CD4-positive, alpha-beta memory T cell (primary cell): ENCODE results near the gene ANKRD55. TPM values are rescaled to one million over a fixed set of nuclear protein-coding genes. Genes with fewer than 3 reads are reported as not detected.

ENCODE experiments used
- CTCF ChIA-PET: fragments of 350-600 bp; sonication (Branson Sonifier 250); formaldehyde crosslinking; loops from one replicate; lab custom pipeline; 2021; ENCODE audit warnings: inconsistent platforms; ENCODE audit not compliant: partially characterized antibody; lab: Charles Lee
- POLR2A ChIA-PET: fragments of 350-600 bp; sonication (Branson Sonifier 250); formaldehyde crosslinking; loops from one replicate; lab custom pipeline; 2021; ENCODE audit not compliant: partially characterized antibody; lab: Charles Lee
- DNase-seq, 5 donors: peaks; one replicate each; pipeline versions ENCODE4 v3.0.0 to v3.0.0-alpha.2; 2020 to 2022; ENCODE audit warnings: mixed read lengths in 1 of 5
- H3K27ac ChIP-seq: one replicate; pipeline ENCODE4 v1.7.0; 2013; ENCODE audit warnings: low read depth, low read length
- H3K27me3 ChIP-seq: 2 replicates; pipeline ENCODE4 v1.7.0; 2013; ENCODE audit warnings: mild to moderate bottlenecking, low read length, moderate library complexity; ENCODE audit not compliant: insufficient read depth
- H3K36me3 ChIP-seq: 2 replicates; pipeline ENCODE4 v1.7.0; 2013; ENCODE audit warnings: mild to moderate bottlenecking, low read length, moderate library complexity; ENCODE audit not compliant: insufficient read depth
- H3K4me1 ChIP-seq: 2 replicates; pipeline ENCODE4 v1.7.0; 2013; ENCODE audit warnings: mild to moderate bottlenecking, low read length, moderate library complexity; ENCODE audit not compliant: insufficient read depth
- H3K4me3 ChIP-seq, 2 donors: one replicate each; pipeline ENCODE4 v1.7.0; 2013; ENCODE audit warnings: low read length in 2 of 2, mild to moderate bottlenecking in 1 of 2
- H3K9me3 ChIP-seq, 2 donors: one replicate each; pipeline ENCODE4 v1.7.0; 2013; ENCODE audit warnings: low read length in 2 of 2, control low read depth in 1 of 2; ENCODE audit not compliant: control insufficient read depth in 1 of 2
- H3K27ac Mint-ChIP-seq, 7 donors: one replicate each; pipeline ENCODE4 v1.8.0; 2020 to 2021; ENCODE audit warnings: mixed read lengths in 7 of 7, mild to moderate bottlenecking in 6 of 7, inconsistent platforms in 3 of 7, moderate library complexity in 3 of 7
- H3K27me3 Mint-ChIP-seq, 2 donors: one replicate each; pipeline ENCODE4 v1.8.0; 2020 to 2021; ENCODE audit warnings: mixed read lengths in 2 of 2
- H3K36me3 Mint-ChIP-seq, 2 donors: one replicate each; pipeline ENCODE4 v1.8.0; 2020 to 2021; ENCODE audit warnings: mixed read lengths in 2 of 2, inconsistent platforms in 1 of 2, mild to moderate bottlenecking in 1 of 2
- H3K4me1 Mint-ChIP-seq, 4 donors: one replicate each; pipeline ENCODE4 v1.8.0; 2020 to 2021; ENCODE audit warnings: mixed read lengths in 4 of 4, mild to moderate bottlenecking in 1 of 4
- H3K4me3 Mint-ChIP-seq, 8 donors: one replicate each; pipeline ENCODE4 v1.8.0; 2020 to 2021; ENCODE audit warnings: mixed read lengths in 8 of 8, mild to moderate bottlenecking in 7 of 8, moderate library complexity in 6 of 8, inconsistent platforms in 3 of 8
- H3K9me3 Mint-ChIP-seq, 8 donors: one replicate each; pipeline ENCODE4 v1.8.0; 2020 to 2021; ENCODE audit warnings: mixed read lengths in 8 of 8, mild to moderate bottlenecking in 5 of 8, inconsistent platforms in 3 of 8, moderate library complexity in 1 of 8
- intact Hi-C: fragments of 100-400 bp; cut with micrococcal nuclease; formaldehyde crosslinking; loops from one replicate; pipeline ENCODE4 v1.15.1; 2023
- polyA plus RNA-seq, 2 donors: library from polyadenylated mRNA; unstranded; fragments of 300-500 nt; fragmentation: Illumina TruSeq; gene quantifications; one replicate each; pipeline ENCODE4 v1.2.3, GENCODE V29; 2021
- total RNA-seq, 2 experiments: library from RNA; stranded (reverse); gene quantifications; one replicate each; pipeline ENCODE4 v1.2.3, GENCODE V29; 2021

The ANKRD55 gene
- total RNA-seq = 10 to 100 TPM; 12.3 TPM
- polyA plus RNA-seq = 10 to 100 TPM in 1 of 2 donors, 1 to 10 TPM in 1; 8.3 to 17.8 TPM

DNA sequence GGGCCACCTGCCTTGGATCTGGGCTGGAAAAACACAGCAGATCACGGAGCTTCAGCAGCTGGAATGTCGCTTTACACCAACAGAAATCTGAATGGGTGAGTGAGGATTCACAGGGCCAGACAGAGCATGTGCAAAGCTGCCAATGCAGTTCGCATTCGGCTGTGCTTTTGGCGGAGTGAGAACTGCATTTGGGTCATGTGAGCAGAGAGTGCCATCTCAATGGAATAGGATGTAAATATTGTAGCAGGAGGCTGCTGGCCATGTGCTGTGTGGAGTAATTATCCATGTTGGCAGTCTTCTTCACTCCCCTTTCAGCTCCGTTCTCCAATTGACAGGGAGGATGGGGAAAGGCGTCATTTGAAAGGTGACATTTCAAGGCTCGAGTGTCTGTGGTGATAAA lies at the start of gene ANKRD55:
Gene ANKRD55 (minus strand): TSS at position 101 of the 400 bp plus-strand sequence. CDS start 417 bp downstream, outside the sequence.
- CTCF ChIA-PET = interaction anchor here (1.0 kb wide), 1 partner anchor 38 kb away, joined by 3 read pairs; no protein-coding TSS in a partner anchor
- no peaks in the 10 kb centered on the region for H3K36me3 ChIP-seq

GRCh38 chr5:56282216-56282615 lies 49.1 kb upstream of the ANKRD55 start:
- DNase-seq = no peak
- ChIA-PET CTCF (no interaction called here), POLR2A (no interaction called here)
- H3K27ac ChIP-seq = no peak overlapping the region
- no peaks in the 10 kb centered on the region for H3K4me1 Mint-ChIP-seq
- H3K9me3 Mint-ChIP-seq = no peaks in the 10 kb centered on the region
- H3K4me3 Mint-ChIP-seq = no peak overlapping the region
- H3K27ac Mint-ChIP-seq = no peak overlapping the region
- no peaks in the 10 kb centered on the region for H3K27me3 ChIP-seq
- H3K4me1 ChIP-seq = no peaks in the 10 kb centered on the region
- H3K9me3 ChIP-seq = no peaks in the 10 kb centered on the region
- intact Hi-C loops = no loop called here
- no peaks in the 10 kb centered on the region for H3K27me3 Mint-ChIP-seq
- no peak overlapping the region for H3K4me3 ChIP-seq
- no peaks in the 10 kb centered on the region for H3K36me3 Mint-ChIP-seq
- H3K36me3 ChIP-seq = no peaks in the 10 kb centered on the region

More for the DNA sequence above, at the start of gene ANKRD55:
- Mint-ChIP-seq H3K36me3 (peaks cover 0 to 3% of the 10 kb centered on the region in 2 donors), H3K27ac (no peak within 1 kb of the TSS), H3K4me3 (no peak within 1 kb of the TSS), H3K27me3 (peaks cover 2% of the 10 kb centered on the region in 2 donors), H3K9me3 (no peaks in the 10 kb centered on the region), H3K4me1 (peaks cover 0 to 4% (median 2%) of the 10 kb centered on the region in 4 donors)
- Histone ChIP-seq H3K4me3 (no peak within 1 kb of the TSS), H3K9me3 (no peaks in the 10 kb centered on the region), H3K27me3 (no peaks in the 10 kb centered on the region), H3K27ac (no peak within 1 kb of the TSS), H3K4me1 (no peaks in the 10 kb centered on the region)
- POLR2A ChIA-PET = no interaction called here
- no peak for DNase-seq
- intact Hi-C loops = no loop called here

GRCh38 chr5:56281489-56282165 lies 48.5 kb upstream of the ANKRD55 start:
- H3K27me3 ChIP-seq = no peaks in the 10 kb centered on the region
- ChIA-PET CTCF (no interaction called here), POLR2A (no interaction called here)
- Mint-ChIP-seq H3K27ac (no peak overlapping the region), H3K9me3 (no peaks in the 10 kb centered on the region), H3K4me1 (no peaks in the 10 kb centered on the region), H3K36me3 (no peaks in the 10 kb centered on the region), H3K4me3 (no peak overlapping the region), H3K27me3 (no peaks in the 10 kb centered on the region)
- H3K27ac ChIP-seq = no peak overlapping the region
- H3K4me3 ChIP-seq = no peak overlapping the region
- intact Hi-C loops = no loop called here
- H3K9me3 ChIP-seq = no peaks in the 10 kb centered on the region
- H3K36me3 ChIP-seq = no peaks in the 10 kb centered on the region
- DNase-seq = no peak
- no peaks in the 10 kb centered on the region for H3K4me1 ChIP-seq

DNA sequence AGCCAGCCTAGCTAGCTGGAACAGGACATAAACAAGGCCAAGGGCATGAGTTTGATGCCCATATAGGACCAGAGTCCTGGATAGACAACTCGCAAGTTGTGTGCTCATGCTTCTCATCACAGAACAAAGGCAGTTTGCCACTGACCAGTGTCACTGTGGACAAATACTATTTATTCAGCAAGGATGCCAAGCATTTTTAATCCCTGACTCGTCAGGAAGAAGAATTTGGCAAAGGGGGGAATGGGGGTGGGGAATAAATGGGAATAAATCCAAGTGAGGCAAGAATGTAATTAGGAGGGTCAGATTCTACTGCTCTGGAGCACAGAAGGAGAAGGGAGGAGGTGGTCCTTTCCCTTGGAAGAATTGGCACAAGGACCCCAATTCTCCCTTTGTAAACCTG lies 46.8 kb upstream of the ANKRD55 start:
- Mint-ChIP-seq H3K4me3 (no peak overlapping the region), H3K9me3 (no peaks in the 10 kb centered on the region), H3K27me3 (no peaks in the 10 kb centered on the region), H3K36me3 (no peaks in the 10 kb centered on the region), H3K4me1 (no peaks in the 10 kb centered on the region), H3K27ac (no peak overlapping the region)
- Histone ChIP-seq H3K27me3 (no peaks in the 10 kb centered on the region), H3K4me1 (no peaks in the 10 kb centered on the region), H3K4me3 (no peak overlapping the region), H3K36me3 (no peaks in the 10 kb centered on the region), H3K9me3 (no peaks in the 10 kb centered on the region), H3K27ac (no peak overlapping the region)
- no peak for DNase-seq
- ChIA-PET CTCF (interaction anchor here (1.3 kb wide), 1 partner anchor 9 kb away, joined by 4 read pairs; no protein-coding TSS in a partner anchor), POLR2A (no interaction called here)
- intact Hi-C loops = loop anchor here (10.0 kb wide), 1 partner anchor 305 kb away; no protein-coding TSS in a partner anchor

- intact Hi-C loops = loop anchor here (10.0 kb wide), 1 partner anchor 306 kb away; no protein-coding TSS in a partner anchor
- Mint-ChIP-seq H3K36me3 (no peaks in the 10 kb centered on the region), H3K9me3 (no peaks in the 10 kb centered on the region), H3K27ac (no peak overlapping the region), H3K4me3 (no peak overlapping the region), H3K27me3 (no peaks in the 10 kb centered on the region), H3K4me1 (no peaks in the 10 kb centered on the region)
- Histone ChIP-seq H3K9me3 (no peaks in the 10 kb centered on the region), H3K36me3 (no peaks in the 10 kb centered on the region), H3K27ac (no peak overlapping the region), H3K27me3 (no peaks in the 10 kb centered on the region), H3K4me1 (no peaks in the 10 kb centered on the region), H3K4me3 (no peak overlapping the region)
- POLR2A ChIA-PET = no interaction called here
- no peak for DNase-seq
- CTCF ChIA-PET = interaction anchor here (1.3 kb wide), 1 partner anchor 8 kb away, joined by 4 read pairs; no protein-coding TSS in a partner anchor
These were observed 46.2 kb upstream of the ANKRD55 start for GRCh38 chr5:56279291-56279690.

- ChIA-PET CTCF (no interaction called here), POLR2A (no interaction called here)
- H3K27ac ChIP-seq = no peak overlapping the region
- DNase-seq = no peak
- Mint-ChIP-seq H3K27me3 (no peaks in the 10 kb centered on the region), H3K27ac (no peak overlapping the region), H3K9me3 (no peaks in the 10 kb centered on the region), H3K36me3 (no peaks in the 10 kb centered on the region), H3K4me3 (no peak overlapping the region), H3K4me1 (no peaks in the 10 kb centered on the region)
- no peaks in the 10 kb centered on the region for H3K4me1 ChIP-seq
- intact Hi-C loops = loop anchor here (10.0 kb wide), 1 partner anchor 306 kb away; no protein-coding TSS in a partner anchor
- no peak overlapping the region for H3K4me3 ChIP-seq
- H3K36me3 ChIP-seq = no peaks in the 10 kb centered on the region
- H3K27me3 ChIP-seq = no peaks in the 10 kb centered on the region
- no peaks in the 10 kb centered on the region for H3K9me3 ChIP-seq
These were observed 45.2 kb upstream of the ANKRD55 start for GRCh38 chr5:56278335-56278753.

- no peaks in the 10 kb centered on the region for H3K9me3 Mint-ChIP-seq
- no peak overlapping the region for H3K4me3 ChIP-seq
- ChIA-PET POLR2A (no interaction called here), CTCF (interaction anchor here (2.0 kb wide), 1 partner anchor 561 kb away, joined by 10 read pairs; no protein-coding TSS in a partner anchor)
- H3K4me3 Mint-ChIP-seq = no peak overlapping the region
- no peaks in the 10 kb centered on the region for H3K27me3 ChIP-seq
- no peaks in the 10 kb centered on the region for H3K4me1 Mint-ChIP-seq
- no peaks in the 10 kb centered on the region for H3K36me3 ChIP-seq
- intact Hi-C loops = loop anchor here (10.0 kb wide), 1 partner anchor 307 kb away; no protein-coding TSS in a partner anchor
- no peak overlapping the region for H3K27ac Mint-ChIP-seq
- no peaks in the 10 kb centered on the region for H3K9me3 ChIP-seq
- H3K27ac ChIP-seq = no peak overlapping the region
- H3K36me3 Mint-ChIP-seq = no peaks in the 10 kb centered on the region
- H3K27me3 Mint-ChIP-seq = no peaks in the 10 kb centered on the region
- no peak for DNase-seq
- no peaks in the 10 kb centered on the region for H3K4me1 ChIP-seq
These were observed 44.4 kb upstream of the ANKRD55 start for GRCh38 chr5:56277573-56277972.
